Measurements from ENCODE around the gene PPIL1.

PPIL1 gene

DNA sequence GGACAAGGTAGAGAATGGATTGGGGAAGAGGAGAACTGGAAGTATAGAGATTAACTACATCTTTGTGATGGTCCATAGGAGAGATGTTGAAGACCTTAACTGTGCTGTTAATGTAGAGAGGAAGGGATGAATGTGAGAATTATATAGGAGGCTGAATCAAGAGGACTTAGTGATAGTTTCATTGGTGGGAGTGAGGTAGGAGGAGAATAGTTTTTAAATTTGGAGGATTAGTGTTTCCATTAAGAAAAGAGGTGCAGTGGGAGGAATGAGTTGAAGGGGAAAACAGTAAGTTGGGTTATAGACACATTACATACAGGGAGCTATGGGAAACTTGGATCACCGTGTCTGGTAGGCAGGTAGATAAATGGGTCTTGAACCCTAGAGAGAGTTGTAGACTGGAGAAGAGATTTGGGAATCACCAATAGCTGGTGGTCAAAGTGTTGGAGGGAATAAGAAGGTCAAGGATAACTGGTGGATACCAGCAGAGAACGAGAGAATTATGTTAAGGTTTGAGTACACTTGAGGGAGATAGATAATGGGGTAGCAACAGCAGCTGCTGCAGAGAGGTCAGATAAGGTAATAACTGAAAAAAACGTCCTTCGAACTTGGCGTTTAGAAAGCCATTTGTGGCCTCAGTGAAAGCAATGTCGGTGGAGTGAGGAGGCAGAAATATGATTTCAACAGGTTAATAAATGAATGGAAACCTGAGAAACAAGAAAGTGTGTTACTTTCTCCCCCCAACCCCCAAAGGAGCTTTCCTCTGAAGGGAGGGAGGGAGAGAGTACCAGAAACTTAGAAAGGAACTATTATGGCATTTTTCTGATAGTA is 14.3 kb upstream of the PPIL1 start:
- DNase-seq (ENCODE audit: low spot score), result no peak

GRCh38 chr6:36888115-36888643 is 13.6 kb upstream of the PPIL1 start:
- no peak for DNase-seq (ENCODE audit: low spot score)

DNA sequence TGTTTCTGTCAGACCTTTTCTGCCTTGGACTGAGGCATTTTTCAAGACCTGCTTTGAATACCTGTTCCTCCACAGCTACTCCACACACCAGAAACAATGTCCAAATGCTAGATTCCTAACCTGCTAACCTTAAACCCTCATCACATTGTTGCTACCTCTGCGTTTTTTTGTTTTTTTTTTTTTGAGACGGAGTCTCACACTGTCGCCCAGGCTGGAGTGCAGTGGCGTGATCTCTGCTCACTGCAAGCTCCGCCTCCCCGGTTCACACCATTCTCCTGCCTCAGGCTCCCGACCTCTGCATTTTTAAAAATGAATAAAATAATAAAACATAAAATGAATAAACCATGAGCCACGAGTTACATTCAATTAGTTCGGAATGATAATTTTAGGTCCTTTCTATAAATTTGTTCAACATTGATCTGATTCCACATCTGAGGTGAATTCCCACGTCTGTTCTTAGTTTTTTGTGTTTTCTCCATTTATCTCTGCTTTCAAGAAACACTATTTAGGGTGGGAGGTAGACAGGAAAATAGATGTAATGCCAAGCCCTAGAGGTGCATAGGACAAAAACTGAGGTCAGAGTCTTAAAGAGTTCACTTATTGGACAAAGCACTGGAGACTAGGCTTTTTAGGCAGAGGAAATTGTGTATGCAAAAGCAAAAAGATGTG is 12.5 kb upstream of the PPIL1 start:
- DNase-seq (ENCODE audit: low spot score), result no peak

DNA sequence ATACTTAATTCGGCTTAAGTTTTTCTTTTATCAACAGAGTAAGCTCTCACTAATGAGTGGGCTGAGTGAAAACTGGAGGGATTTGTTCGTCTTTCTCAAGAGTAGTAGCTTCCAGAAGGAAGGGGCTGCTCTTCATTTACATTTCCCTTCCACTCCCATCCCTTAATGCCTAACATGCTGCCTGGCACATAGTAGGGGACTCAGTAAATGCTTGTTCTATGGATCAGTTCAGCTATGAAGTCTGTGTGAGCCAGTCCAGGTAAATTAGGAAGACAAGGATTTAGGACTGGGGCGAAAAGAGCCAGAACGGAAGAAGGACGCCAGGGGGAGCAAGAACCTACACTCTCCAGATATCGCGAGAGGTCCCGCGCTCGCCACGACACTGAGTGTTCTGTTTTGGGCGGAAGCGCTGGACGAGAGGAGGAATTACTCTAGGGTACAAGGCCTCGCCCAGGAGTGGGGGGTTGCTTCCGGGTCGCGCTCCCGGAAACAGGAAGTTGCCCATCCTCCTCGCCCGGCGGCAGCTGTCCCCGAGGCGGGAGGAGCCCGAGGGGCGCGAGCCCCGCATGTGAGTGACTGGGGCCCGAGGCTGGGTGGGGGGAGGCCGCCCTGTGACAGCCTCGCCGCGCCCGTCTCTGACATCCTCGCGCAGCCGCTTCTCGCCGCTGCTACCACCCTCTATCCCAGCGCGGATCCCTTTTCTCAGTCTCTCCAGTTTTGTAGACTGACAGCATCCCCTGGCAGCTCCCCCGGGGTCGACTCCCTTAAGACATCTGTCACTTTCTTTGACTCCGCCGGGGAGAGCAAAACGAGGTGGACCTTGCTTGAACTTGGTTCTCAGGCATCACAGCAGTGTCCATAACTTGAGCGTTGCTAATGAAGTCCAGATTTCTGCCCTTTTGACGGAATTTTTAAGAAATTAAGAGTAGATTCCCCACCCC is 11.1 kb upstream of the PPIL1 start, which contains the start of gene C6orf89:
Gene C6orf89 (plus strand): TSS at position 492 of the 941 bp plus-strand sequence. CDS start 13,493 bp downstream, outside the sequence.
- DNase-seq (ENCODE audit: low spot score), result peak; percentile 95

DNA sequence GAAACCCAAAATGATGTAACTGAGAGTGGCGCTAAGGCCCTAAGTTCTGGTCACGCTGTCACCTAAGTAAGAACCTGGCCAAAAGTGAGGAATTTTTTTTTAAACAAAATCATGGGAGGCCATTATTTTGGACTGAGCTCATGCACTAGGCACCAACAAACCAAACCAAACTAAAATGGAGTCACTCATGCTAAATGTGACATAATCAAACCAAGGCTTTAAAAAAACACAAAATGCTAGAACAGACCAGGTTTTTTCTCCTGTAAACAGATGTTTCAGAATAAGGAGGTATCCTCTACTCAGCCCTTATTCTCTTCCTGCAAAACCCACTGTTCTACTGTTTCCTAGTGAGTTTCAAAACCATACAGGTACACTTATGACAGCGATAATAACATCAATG is 10.0 kb upstream of the PPIL1 start:
- DNase-seq (ENCODE audit: low spot score), result no peak

GRCh38 chr6:36875250-36875633 is 639 bp upstream of the PPIL1 start:
- DNase-seq (ENCODE audit: low spot score), result no peak

DNA sequence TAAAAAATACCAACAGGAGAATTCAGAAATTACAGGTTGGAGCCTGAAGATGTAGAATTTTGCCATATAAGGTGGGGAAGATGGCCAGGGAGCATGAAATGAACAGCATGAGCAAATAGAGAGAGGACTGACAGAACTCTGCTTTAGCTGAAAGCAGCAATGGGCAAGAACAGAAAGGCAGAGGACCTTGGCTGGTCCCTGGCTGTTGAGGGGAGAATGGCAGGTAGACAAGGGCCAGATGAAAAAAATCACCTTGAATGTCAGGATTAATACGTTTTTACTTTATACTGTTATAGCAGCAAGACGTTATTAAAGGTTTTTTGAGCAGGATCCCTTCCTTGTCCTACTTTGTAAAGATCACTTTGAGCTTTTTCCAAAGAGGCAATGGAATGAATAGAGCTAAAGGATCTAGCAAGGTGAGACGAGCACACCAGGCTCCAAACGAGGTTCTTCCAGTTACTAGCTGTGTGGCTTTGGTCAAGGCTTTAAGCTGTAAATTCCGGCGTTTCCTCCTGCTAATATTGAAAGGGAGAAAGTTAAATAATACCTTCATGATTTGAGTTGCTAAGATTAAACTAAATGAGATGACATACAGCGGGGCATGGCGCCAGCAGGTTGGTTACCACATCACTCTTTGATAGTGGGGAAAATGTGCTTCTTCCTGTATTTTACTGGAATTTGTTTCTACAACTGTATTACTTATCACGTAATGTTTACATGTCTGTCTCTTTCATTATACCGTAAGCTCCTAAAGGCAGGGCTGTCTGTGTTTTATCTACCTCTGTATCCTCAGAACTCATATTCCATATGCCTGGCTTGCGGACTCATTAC is 776 bp downstream of the PPIL1 start:
- peak; percentile 40 for DNase-seq (ENCODE audit: low spot score)

DNA sequence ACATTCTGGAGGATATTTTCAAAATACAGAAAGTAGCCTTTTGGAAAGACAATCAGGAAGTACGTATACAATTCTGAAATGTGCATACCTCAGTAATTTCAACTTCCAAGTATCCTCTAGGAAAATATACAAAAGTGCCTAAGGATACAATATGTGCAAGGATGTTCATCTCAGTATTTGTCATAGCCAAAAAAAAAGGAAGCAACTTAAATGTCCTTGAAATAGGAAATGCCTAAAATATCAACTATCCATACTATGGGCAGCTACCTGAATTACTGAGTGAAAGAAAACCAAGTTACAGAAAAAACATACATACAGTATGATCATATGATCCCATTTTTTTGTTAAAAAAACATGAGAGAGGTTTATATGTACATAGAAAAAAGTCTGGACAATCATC is 1.5 kb downstream of the PPIL1 start:
- DNase-seq (ENCODE audit: low spot score), result no peak

DNA sequence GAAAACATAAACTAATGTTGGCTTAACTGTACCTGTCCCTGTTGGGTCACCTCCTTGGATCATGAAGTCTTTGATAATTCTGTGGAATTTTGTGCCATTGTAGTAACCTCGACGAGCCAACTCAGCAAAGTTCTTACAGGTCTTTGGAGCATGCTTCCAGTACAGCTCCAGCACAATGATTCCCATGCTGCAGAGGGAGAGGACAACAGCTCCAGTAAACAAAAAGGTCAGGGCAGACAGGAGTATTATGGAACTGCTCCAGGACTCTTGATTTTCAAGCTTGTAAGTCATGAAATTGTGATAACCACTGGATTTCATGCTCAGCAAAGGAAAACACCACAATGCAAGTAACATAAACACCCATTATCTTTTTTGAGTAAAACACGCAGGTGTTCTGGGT is 2.9 kb downstream of the PPIL1 start:
- DNase-seq (ENCODE audit: low spot score), result no peak

DNA sequence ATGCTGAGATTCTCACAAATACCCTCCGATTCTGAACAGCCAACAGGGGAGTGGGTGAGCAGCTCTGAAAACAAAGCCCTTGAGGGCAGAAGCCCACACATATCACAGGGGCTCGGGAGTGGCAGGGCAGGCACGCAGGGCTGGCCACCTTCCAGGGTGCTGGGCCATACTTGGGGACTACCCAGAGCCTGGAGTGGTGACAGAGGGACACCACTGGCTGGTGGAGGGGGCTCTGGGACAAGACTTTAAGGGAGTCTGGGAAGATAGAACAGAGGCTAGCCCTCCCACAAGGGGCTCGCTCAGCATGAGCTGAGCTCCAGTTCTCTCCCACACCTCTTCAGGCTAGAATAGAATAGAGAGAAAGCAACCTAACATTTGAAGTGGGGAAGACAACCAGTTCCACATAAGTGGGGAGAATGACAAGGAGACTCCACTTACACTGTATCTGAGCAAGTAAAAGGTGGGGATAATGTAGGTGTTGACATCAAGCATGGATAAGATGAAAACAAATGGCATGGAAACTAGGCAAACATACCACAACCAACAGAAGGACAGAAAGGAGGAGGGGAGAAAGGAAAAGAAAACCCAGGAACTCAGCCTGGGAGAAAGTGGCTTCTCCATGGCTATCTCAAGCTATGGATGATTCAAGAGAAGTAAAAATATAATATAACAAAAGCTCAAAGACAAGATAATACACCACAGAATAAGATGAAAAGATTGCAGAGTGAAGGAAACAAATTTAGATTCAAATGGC is 7.0 kb downstream of the PPIL1 start:
- no peak for DNase-seq (ENCODE audit: low spot score)

- DNase-seq (ENCODE audit: low spot score), result no peak
Observed at GRCh38 chr6:36865835-36866234, 8.8 kb downstream of the PPIL1 start.

GRCh38 chr6:36863670-36864540 is 10.7 kb downstream of the PPIL1 start:
- DNase-seq (ENCODE audit: low spot score), result no peak

GRCh38 chr6:36862848-36863382 is 11.7 kb downstream of the PPIL1 start:
- DNase-seq (ENCODE audit: low spot score), result no peak

GRCh38 chr6:36862164-36862847 is 12.3 kb downstream of the PPIL1 start:
- no peak for DNase-seq (ENCODE audit: low spot score)

DNA sequence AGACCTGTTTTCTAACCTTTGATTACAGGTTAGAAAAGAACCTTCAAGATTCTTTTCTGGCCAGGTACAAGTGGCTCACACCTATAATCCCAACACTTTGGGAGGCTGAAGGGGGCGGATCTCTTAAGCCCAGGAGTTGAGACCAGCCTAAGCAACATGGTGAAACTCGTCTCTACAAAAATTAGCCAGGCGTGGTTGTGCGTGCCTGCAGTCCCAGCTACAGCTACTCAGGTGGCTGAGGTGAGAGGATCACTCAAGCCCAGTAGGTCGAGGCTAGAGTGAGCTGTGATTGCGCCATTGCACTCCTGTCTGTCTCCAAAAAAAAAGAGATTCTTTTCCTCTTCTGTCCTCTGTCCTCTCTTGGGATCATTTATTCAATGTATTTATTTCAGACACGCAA is 14.5 kb downstream of the PPIL1 start:
- no peak for DNase-seq (ENCODE audit: low spot score)

DNA sequence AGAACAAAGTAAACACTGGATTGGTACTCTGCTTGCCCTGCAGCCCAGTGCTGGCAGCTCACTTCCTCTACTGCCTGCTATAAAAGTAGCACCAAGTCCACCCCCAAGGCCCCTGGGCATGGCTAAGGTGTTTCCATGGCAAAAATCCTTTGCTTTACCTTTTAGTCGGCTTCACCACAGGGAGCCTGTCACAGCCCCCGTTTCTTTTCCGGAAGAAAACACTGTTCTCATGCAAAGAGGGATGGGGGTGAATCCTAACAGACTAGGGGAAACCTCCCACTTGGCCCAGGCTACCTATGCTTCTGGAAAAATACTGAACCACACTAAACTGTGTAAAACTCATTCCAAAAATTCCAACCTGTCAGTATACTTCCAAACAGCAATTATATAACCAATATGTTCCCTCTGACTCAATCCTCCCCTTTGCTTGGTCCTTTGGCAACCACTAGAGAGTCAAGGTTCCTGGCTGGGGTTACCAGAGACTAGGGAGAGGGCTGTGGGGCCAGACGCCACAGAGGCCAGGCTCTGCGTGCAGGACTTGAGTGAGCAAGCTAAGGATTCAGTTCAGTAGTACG is 16.1 kb downstream of the PPIL1 start:
- no peak for DNase-seq (ENCODE audit: low spot score)

DNA sequence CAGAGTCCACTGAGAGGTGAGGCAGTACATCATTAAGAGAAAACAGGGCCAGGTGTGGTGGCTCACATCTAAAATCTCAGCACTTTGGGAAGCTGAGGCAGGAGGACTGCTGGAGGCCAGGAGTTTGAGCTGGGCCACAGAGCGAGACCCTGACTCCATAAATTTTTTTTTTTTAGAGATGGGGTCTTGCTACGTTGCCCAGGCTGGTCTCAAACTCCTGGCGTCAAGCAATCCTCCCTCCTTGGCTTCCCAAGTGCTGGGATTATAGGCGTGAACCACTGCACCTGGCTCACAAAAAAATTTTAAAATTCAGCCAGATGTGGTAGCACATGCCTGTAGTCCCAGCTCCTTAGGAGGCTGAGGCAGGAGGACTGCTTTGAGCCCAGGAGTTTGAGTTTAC is 17.3 kb downstream of the PPIL1 start:
- DNase-seq (ENCODE audit: low spot score), result no peak

DNA sequence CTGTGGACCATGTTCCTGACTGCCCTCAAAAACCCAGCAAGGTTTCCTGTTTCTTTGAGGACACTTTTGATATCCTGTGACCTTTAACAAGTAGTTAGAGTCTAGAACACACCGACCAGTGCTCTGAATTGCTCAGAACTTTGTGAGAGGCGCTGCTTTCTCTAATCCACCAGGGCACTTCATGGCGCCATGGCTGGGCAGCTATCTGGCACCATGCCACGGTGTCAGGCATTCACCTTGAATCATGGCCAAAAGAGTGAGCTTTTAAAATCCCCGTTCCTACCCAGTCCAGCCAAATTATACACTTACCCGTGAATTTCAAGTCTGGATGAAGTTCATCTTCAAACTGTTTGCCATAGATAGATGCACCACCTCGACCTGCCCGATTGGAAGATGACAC is 18.3 kb downstream of the PPIL1 start:
- no peak for DNase-seq (ENCODE audit: low spot score)

All from COLO829 (cell line).